Heart right ventricle (tissue), 16 donors: ENCODE data around the gene LRP1B. TPM values are rescaled to one million over a fixed set of nuclear protein-coding genes. Genes with fewer than 3 reads are reported as not detected.

Source experiments
- ATAC-seq, 8 donors: fragments of 200-7000 bp; cut with Tn5 transposase; one replicate each; pipeline ENCODE4 v1.9.1; 2020; ENCODE audit warnings: mild to moderate bottlenecking in 8 of 8, moderate library complexity in 8 of 8, moderate number of reproducible peaks in 1 of 8
- DNase-seq, 2 donors: peaks; one replicate each; pipeline ENCODE4 v3.0.0-alpha.2; 2020
- H3K27ac ChIP-seq, 10 donors: fragments of 200-600 bp; sonication (generic) in 2 of 10; one replicate each; pipeline versions ENCODE4 v1.5.0 to v1.8.0; 2020 to 2022; ENCODE audit warnings: mild to moderate bottlenecking in 3 of 10
- H3K27me3 ChIP-seq, 7 donors: fragments of 200-600 bp; one replicate each; pipeline ENCODE4 v1.8.0; 2021 to 2022; ENCODE audit warnings: mild to moderate bottlenecking in 2 of 7
- H3K36me3 ChIP-seq, 9 donors: fragments of 200-600 bp; sonication (generic) in 1 of 9; one replicate each; pipeline versions ENCODE4 v1.5.0 to v1.8.0; 2020 to 2022; ENCODE audit warnings: mild to moderate bottlenecking in 2 of 9
- H3K4me1 ChIP-seq, 9 donors: fragments of 200-600 bp; sonication (generic) in 1 of 9; one replicate each; pipeline versions ENCODE4 v1.5.0 to v1.8.0; 2020 to 2022; ENCODE audit warnings: mild to moderate bottlenecking in 4 of 9
- H3K4me3 ChIP-seq, 10 donors: fragments of 200-600 bp; sonication (generic) in 2 of 10; one replicate each; pipeline versions ENCODE4 v1.5.0 to v1.8.0; 2020 to 2022; ENCODE audit warnings: mild to moderate bottlenecking in 7 of 10, moderate library complexity in 2 of 10
- H3K9me3 ChIP-seq, 11 donors: fragments of 200-600 bp in 10 of 11; sonication (generic) in 2 of 11; one replicate each; pipeline versions ENCODE4 v1.5.0 to v1.8.0; 2013 to 2022; ENCODE audit warnings: mild to moderate bottlenecking in 2 of 11, control low read depth in 1 of 11, moderate library complexity in 1 of 11
- WGBS, 2 donors: extraction: QIAGEN DNeasy Blood & Tissue Kit; methylation state at CpG; one replicate each; pipeline ENCODE4 v1.1.7; 2013; ENCODE audit warnings: inconsistent platforms in 1 of 2; 5-methylcytosine and 5-hydroxymethylcytosine counted together
- intact Hi-C, 10 donors: fragments of 100-400 bp; cut with DNase I; formaldehyde crosslinking; loops; one replicate each; pipeline versions ENCODE4 v1.11.1 to v1.14.2; 2022
- polyA plus RNA-seq, 2 donors: library from polyadenylated mRNA; stranded (reverse); fragments of 200-250 nt; gene quantifications; one replicate each; pipeline ENCODE4 v1.2.3, GENCODE V29; 2013
- total RNA-seq, 10 donors: library from RNA; stranded (reverse); fragmentation: NEBNext Ultra II Directional in 3 of 10; extraction: Animal tissue kit (Norgen Biotek cat#: 25700) in 3 of 10; gene quantifications; one replicate each; pipeline versions ENCODE4 v1.2.1 to v1.2.4, GENCODE V29; 2021 to 2023
- TF ChIP-seq, protein P1 (sequence below), 9 donors: fragments of 200-600 bp; sonication (generic) in 2 of 9; IDR thresholded peaks; one replicate each; pipeline versions ENCODE4 v1.5.0 to v1.8.0; 2021 to 2022; ENCODE audit warnings: antibody characterized with exemption in 9 of 9, mild to moderate bottlenecking in 5 of 9, moderate library complexity in 1 of 9
- donor health status: Arrhythmogenic right ventricular cardiomyopathy.
- donor health status: ischemic (EF 13 %, LVEDD 7.1; RV severe dilation, severe dysfunction).
- donor health status: healthy with polysubstance abuse.
- donor health status: DM: no; HTN: yes; CAD: no.
- donor health status: DM: no; HTN: no; CAD: no.
- donor health status: ischemic (EF 25% LVEDD 6.9; RV normal size, moderate dysfunction).
- donor health status: ischemic (EF 25% LVEDD 5.7; RV mildly dilated, moderate dysfunction).
- donor health status: healthy.
- donor health status: DM: yes; HTN: yes; CAD: no.
- donor health status: Ischemic cardiomyopathy.
- donor health status: ischemic (EF 35%, LVEDD 5.7; RV mildly dilated, moderate dysfunction).
- donor health status: nonischemic (EF 11% LVEDD 7.7; RV severe dilation, severe dysfunction).
- donor health status: DM: yes; HTN: yes; CAD: no.
- donor health status: PGD.
- donor health status: ischemic (EF 29% LVEDD 5.4; RV normal size, mild dysfunction).
- donor health status: nonischemic (EF 23%, LVEDD 6.1; RV moderate dilation, normal function).

The LRP1B gene
- total and polyA plus RNA-seq, 12 donors, result 0.02 to 0.27 (median 0.14) TPM; not detected in 1

GRCh38 chr2:141582213-141582612 lies 548.6 kb downstream of the LRP1B start:
- ATAC-seq, result peak in 3 of 8 donors; percentile 33 to 92 (median 89)
- 38 to 49% methylated on average over 3 of the region's 3 CpGs for WGBS, 2 donors
- Histone ChIP-seq H3K27ac (no peak overlapping the region), H3K4me3 (no peak overlapping the region), H3K36me3 (no peaks in the 10 kb centered on the region), H3K27me3 (no peaks in the 10 kb centered on the region), H3K4me1 (no peaks in the 10 kb centered on the region), H3K9me3 (no peaks in the 10 kb centered on the region)
- intact Hi-C loops, result no loop called here
- TF ChIP-seq, protein P1, sequence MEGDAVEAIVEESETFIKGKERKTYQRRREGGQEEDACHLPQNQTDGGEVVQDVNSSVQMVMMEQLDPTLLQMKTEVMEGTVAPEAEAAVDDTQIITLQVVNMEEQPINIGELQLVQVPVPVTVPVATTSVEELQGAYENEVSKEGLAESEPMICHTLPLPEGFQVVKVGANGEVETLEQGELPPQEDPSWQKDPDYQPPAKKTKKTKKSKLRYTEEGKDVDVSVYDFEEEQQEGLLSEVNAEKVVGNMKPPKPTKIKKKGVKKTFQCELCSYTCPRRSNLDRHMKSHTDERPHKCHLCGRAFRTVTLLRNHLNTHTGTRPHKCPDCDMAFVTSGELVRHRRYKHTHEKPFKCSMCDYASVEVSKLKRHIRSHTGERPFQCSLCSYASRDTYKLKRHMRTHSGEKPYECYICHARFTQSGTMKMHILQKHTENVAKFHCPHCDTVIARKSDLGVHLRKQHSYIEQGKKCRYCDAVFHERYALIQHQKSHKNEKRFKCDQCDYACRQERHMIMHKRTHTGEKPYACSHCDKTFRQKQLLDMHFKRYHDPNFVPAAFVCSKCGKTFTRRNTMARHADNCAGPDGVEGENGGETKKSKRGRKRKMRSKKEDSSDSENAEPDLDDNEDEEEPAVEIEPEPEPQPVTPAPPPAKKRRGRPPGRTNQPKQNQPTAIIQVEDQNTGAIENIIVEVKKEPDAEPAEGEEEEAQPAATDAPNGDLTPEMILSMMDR (IDR thresholded peaks at IDR 0.05), result no peak
- no peak for DNase-seq

DNA sequence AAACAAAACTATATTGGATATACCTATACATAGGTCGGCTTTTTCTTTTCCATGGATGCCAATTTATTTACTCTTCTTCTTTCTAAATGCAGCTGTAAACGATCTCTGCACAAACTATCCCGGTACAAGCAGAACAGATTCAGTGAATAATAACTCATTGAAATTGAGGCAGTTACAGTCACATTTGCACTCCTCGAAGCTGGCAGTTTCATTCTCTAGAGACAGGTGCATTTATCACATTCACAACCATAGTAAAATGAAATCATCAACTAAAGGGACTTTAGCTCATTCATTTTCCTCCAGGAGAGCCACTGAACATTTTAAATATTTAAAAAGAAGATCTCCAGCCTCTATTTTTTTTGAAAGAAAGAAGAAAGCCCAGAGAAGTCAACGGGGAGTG lies 551.7 kb downstream of the LRP1B start:
- intact Hi-C loops, result no loop called here
- 84 to 86% methylated on average over 5 of the region's 5 CpGs for WGBS, 2 donors
- ATAC-seq (no peak), DNase-seq (no peak)
- peaks cover 0 to 18% (median 0%) of the 10 kb centered on the region in 11 donors for H3K9me3 ChIP-seq
- TF ChIP-seq, protein P1 (IDR thresholded peaks at IDR 0.05), result no peak
- no peaks in the 10 kb centered on the region for H3K27me3 ChIP-seq
- H3K4me3 ChIP-seq, result no peak overlapping the region
- no peaks in the 10 kb centered on the region for H3K4me1 ChIP-seq
- H3K27ac ChIP-seq, result no peak overlapping the region
- H3K36me3 ChIP-seq, result no peaks in the 10 kb centered on the region

DNA sequence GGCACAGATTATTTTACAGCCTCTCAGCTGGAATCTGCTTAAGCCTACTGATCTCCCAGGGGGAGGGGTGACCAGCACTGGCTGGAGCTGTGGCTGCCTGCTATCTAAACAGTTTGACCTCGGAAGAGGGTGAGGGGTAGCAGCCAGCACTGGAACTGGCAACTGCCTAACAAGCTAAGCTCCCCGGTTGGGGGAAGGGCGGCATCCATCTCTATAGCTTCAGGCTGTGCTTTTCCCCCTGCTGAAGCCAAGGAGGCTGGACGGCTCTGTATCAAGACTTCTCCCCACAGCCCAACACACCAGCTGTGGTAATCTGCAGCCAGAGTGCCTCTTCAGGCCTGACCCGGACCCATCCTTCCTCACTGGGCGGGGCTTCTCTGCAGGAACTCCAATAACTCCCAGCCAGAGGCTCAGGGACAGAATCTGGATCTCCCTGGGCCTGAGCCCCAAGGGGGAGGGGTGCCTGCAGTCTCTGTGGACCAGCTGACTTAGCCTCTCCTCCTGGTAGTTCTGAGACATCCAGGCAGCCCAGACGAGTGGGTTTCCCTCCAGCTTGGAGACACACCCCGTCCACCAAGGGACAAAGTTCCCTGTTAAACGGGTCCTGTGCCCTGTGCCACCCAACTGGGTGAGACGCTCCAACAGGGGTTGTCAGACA lies 560.2 kb downstream of the LRP1B start:
- no peak overlapping the region for H3K27ac ChIP-seq
- no peak overlapping the region for H3K4me3 ChIP-seq
- WGBS, 2 donors, result 60 to 66% methylated on average over 10 of the region's 10 CpGs
- intact Hi-C loops, result no loop called here
- ATAC-seq (no peak), DNase-seq (no peak)
- TF ChIP-seq, protein P1 (IDR thresholded peaks at IDR 0.05), result no peak
- H3K36me3 ChIP-seq, result no peaks in the 10 kb centered on the region
- H3K9me3 ChIP-seq, result peaks cover 0 to 22% (median 0%) of the 10 kb centered on the region in 11 donors
- no peaks in the 10 kb centered on the region for H3K27me3 ChIP-seq
- H3K4me1 ChIP-seq, result no peaks in the 10 kb centered on the region

DNA sequence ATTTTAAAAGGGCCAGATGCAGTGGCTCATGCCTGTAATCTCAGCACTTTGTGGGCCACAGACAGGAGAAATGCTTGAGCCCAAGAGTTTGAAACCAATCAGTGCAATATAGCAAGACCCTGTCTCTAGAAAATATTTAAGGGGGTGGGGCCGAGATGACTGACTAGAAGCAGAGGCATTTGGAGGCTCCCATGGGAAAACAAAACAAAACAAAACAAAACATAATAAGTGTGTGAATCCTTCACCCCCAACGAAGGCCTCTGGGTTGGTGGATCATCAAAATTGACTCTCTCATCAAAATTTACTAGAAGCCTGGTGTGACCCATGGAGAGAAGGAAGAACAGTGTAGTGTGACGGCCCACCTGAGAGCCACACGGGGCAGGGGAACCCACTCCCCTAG lies 560.9 kb downstream of the LRP1B start:
- H3K4me3 ChIP-seq, result no peak overlapping the region
- WGBS, 2 donors, result 67 to 78% methylated on average over 4 of the region's 4 CpGs
- no peaks in the 10 kb centered on the region for H3K36me3 ChIP-seq
- no peak for DNase-seq
- peaks cover 0 to 18% (median 0%) of the 10 kb centered on the region in 11 donors for H3K9me3 ChIP-seq
- intact Hi-C loops, result no loop called here
- no peaks in the 10 kb centered on the region for H3K4me1 ChIP-seq
- TF ChIP-seq, protein P1 (IDR thresholded peaks at IDR 0.05), result no peak
- ATAC-seq, result no peak
- no peak overlapping the region for H3K27ac ChIP-seq
- H3K27me3 ChIP-seq, result no peaks in the 10 kb centered on the region
